GM21423 (cell line): ENCODE results near the gene ELOVL5.
"Not testable (repeated sequence)": the region's sequence is repeated elsewhere in the genome, so short reads cannot be mapped to it uniquely, and the experiment has no call there.

ENCODE experiments used
- ATAC-seq: cut with Tn5 transposase; IDR thresholded peaks from one replicate; pipeline ENCODE4 v1.9.1; 2021; ENCODE audit warnings: mild to moderate bottlenecking, moderate library complexity; ENCODE audit not compliant: unreplicated experiment

ELOVL5 gene

DNA sequence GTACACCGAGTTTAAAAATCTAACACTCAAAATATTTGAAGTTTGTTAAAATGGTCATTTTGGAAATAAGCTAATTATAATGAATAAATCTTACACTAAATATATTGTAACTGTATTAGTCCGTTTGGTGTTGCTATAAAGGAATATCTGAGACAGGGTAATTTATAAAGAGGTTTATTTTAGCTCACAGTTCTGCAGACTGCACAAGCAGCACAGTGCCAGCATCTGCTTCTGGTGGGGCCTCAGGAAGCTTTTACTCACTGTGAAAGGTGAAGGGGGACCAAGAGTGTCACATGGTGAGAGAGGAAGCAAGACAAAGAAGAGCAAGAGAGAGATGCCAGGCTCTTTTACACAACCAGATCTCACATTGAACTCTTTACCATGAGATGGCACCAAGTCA, 17.1 kb downstream of the ELOVL5 start:
- ATAC-seq = no peak

- no peak for ATAC-seq
Observed at GRCh38 chr6:53330137-53330536, 18.6 kb downstream of the ELOVL5 start.

DNA sequence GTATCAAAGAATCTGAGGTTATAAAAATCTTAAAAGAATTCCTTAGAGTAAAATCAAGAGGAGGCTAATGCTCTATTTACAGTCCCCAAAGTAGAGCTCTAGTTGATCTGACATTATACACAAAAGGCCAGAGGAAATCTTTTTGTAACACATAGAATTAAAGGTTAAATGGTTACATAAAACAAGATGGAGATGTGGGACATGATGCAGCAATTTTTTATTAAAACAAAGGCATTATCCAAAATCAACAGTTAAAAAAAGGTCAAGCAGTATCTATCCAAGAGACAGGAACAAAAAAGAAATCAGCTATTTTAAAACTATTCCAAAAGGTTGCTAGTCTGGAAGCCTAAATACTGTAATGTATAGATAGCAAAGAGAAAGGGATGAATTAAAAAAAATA, 20.4 kb downstream of the ELOVL5 start:
- ATAC-seq = no peak

DNA sequence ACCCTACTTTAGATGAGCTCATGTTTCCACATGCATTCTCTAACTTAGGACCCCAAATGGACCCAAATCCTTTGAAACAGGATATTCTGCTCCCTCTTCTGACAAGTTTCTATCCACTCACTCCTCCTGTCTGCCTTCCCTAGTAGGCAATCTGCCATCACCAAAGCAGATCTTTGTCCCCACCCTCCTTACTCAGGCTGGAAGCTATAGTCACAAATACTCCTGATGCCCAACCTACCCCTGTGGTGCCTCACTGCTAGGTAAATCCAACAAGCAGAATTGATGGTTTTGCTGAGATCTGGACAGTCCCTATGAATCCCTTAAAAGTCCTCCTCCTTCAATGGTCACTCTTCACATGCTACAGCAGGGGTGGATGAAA, 21.7 kb downstream of the ELOVL5 start:
- ATAC-seq = no peak

DNA sequence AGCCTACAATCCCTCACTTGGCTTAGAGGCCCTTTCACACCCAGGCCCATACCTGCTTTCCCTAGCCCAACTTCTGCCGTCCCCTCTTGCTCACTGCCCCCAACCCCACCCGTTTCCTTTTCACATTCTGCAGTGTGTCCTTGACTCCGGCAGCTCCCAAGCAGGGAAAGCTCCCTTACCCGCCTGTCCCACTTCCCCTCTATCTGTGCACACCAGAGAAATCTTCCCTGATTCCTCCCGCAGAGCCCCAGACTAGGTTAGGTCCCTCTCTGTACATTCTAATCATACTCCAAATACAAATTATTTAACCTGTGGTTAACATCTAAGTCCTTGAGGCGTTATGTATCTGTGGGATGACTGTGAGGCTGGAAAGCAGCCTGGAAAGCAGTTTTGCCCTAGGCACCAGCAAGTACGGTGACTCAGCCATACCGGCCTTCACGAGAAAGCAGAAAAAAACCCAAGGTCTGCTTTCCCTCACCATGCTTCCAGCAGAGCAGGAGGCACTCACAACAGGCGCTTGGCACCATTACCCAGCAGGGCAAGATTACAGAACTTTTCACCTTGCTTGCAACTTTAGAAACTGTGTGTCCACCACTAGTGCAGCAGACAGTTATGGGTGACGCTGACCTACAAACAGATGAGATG, 22.3 kb downstream of the ELOVL5 start:
- no peak for ATAC-seq

- no peak for ATAC-seq
Observed at GRCh38 chr6:53325785-53326184, 23.0 kb downstream of the ELOVL5 start.

- no peak for ATAC-seq
Observed at GRCh38 chr6:53322188-53323029, 26.3 kb downstream of the ELOVL5 start.

- no peak for ATAC-seq
Observed at GRCh38 chr6:53321701-53322100, 27.0 kb downstream of the ELOVL5 start.

GRCh38 chr6:53320964-53321363, 27.8 kb downstream of the ELOVL5 start:
- ATAC-seq = no peak

- ATAC-seq = no peak
Observed at GRCh38 chr6:53318429-53318828, 30.3 kb downstream of the ELOVL5 start.

GRCh38 chr6:53317861-53318260, 30.9 kb downstream of the ELOVL5 start:
- ATAC-seq = no peak

- ATAC-seq = not testable (repeated sequence)
Observed at GRCh38 chr6:53317299-53317698, 31.5 kb downstream of the ELOVL5 start.

DNA sequence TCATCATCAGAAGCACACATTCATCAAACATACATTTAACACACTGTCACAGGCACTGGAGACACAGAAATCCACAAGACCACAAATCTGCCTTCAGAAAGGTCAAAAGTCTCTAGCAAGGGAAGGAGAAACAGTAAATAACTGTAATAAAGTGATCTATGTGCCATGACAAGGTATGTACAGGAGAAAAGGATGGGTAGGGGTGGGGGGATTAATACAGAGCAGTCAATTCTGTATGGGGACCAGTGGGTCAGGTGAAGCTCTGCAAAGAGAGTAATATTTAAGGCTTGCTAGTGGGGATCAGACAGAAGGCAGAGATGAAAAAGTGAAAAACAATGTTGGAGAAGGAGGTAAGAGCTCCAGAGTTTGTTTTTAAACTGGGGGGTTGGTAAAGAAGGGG, 32.6 kb downstream of the ELOVL5 start:
- ATAC-seq = no peak

- ATAC-seq = no peak
Observed at GRCh38 chr6:53315086-53315724, 33.5 kb downstream of the ELOVL5 start.

DNA sequence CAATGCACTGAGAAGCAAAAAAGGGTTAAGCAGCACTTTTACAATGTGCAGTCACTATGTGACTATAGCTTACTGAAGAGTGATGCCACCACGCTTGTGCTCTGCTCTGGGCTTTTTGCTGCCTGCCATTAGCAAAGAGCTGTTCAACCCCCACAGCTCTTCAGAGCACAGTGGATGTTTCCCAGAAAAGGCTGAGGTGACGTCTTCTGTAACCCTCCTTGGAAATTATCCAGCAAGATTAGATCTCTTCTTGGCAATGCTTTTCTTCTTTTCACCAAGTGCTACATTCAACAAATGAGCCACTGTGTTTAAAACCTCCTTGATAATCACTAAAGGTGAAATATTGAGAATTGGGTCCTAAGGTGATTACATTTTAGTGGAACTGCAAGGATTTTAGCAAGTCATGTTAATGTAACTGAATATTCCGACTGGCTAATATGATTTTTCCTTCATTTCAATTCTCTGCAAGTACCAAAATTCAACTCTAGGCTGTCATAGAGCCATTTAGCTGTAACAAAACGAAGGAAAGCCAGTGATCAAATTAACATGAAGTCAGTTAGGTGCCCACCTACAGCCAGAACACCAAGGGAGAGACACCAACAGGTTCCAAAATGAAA, 34.9 kb downstream of the ELOVL5 start:
- ATAC-seq = no peak

GRCh38 chr6:53312355-53312754, 36.4 kb downstream of the ELOVL5 start:
- ATAC-seq = no peak

DNA sequence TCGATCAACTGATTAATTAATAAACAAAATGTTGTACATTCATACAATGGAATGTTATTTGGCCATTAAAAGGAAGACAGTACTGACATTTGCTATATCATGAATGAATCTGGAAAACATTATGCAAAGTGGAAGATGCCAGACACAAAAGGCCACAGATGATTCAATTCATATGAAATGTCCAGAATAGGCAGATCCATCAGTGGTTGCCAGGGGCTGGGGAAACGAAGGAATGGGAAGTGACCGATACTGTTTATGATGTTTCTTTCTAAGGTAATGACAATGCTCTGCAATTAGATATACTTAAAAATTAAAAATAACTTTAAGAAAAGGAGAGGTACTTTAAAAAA, 37.2 kb downstream of the ELOVL5 start:
- no peak for ATAC-seq

- ATAC-seq = no peak
Observed at GRCh38 chr6:53310771-53311585, 37.8 kb downstream of the ELOVL5 start.

DNA sequence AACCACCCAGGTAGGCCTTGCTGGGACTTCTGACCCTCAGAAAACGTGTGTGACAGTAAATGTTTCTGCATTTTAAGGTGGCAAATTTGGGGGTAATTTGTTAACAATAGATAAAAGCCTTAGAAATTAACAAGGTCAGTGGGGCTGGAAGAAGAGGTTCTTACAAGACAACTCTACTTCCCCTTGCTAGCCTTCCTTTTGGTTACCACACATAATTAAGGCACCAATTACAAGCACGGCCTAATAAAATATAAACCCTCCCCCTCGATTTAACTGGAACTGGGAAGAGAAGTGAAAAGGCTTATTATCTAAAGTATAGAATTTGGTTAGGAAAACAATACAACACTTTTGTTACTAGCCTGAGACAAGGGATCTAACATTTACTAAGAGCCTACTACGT, 38.8 kb downstream of the ELOVL5 start:
- ATAC-seq = peak; percentile 1

GRCh38 chr6:53309059-53309900, 39.5 kb downstream of the ELOVL5 start:
- ATAC-seq = peak; percentile 69
